ENCODE measurements around the gene FLVCR2. TPM values are rescaled to one million over a fixed set of nuclear protein-coding genes. Genes with fewer than 3 reads are reported as not detected.

The FLVCR2 gene
- total and polyA plus RNA-seq, 8 donors = 0.33 to 6.3 (median 2.4) TPM

DNA sequence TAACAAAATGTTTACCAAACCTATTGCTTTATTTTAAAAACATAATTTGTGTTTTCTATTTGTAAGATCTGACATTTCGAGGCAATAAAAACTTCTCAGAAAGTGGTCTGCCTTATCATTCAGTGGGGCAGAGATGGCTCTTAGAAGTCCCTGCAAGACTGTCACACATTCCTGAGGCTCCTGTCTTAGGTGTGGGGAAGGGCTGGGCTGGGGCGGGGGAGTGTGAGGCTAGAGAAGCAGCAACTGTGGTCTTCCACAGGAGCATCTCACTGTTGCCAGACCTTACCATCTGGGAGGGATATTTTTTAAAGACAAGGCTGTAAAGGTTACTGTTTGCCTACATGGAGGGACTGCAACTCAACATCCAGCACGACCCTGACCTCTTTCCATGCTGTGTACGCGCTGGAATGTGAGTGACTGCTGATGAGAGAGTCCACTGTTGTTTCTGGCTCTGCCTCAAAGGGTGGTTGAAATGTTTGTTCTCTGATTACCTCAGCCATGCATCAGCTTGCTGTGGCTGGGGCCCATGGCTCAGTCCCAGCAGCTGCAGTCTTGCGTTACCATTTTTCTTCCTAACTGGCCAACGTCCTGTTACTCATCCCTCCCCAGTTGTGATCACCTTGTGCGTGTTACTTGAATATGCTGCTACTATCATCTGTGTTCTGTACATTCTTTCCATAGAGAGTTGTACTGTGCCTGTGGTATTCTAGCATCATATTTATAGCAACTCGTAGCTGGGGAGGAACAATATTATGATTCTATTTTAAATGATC, 69.8 kb downstream of the FLVCR2 start:
- DNase-seq (peak; percentile 63 to 82 (median 74)), FAIRE-seq (no peak), ATAC-seq (peak; percentile 95 to 98 (median 96))
- intact Hi-C loops (cut with DNase I) = no loop called here
- Histone ChIP-seq H3K36me3 (peaks cover 0 to 14% (median 0%) of the 10 kb centered on the region in 3 donors), H3K4me1 (peaks cover 6 to 20% (median 18%) of the 10 kb centered on the region in 3 donors), H3K4me3 (no peak overlapping the region), H3K9me3 (no peaks in the 10 kb centered on the region), H3K27me3 (no peaks in the 10 kb centered on the region), H3K27ac (peak overlapping the region in 3 of 4 donors; percentile 9 to 38 (median 17))
- 33 to 34% methylated on average over 9 of the region's 9 CpGs for WGBS, 2 donors
- TF ChIP-seq, protein P1, sequence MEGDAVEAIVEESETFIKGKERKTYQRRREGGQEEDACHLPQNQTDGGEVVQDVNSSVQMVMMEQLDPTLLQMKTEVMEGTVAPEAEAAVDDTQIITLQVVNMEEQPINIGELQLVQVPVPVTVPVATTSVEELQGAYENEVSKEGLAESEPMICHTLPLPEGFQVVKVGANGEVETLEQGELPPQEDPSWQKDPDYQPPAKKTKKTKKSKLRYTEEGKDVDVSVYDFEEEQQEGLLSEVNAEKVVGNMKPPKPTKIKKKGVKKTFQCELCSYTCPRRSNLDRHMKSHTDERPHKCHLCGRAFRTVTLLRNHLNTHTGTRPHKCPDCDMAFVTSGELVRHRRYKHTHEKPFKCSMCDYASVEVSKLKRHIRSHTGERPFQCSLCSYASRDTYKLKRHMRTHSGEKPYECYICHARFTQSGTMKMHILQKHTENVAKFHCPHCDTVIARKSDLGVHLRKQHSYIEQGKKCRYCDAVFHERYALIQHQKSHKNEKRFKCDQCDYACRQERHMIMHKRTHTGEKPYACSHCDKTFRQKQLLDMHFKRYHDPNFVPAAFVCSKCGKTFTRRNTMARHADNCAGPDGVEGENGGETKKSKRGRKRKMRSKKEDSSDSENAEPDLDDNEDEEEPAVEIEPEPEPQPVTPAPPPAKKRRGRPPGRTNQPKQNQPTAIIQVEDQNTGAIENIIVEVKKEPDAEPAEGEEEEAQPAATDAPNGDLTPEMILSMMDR (IDR thresholded peaks at IDR 0.05) = no peak

DNA sequence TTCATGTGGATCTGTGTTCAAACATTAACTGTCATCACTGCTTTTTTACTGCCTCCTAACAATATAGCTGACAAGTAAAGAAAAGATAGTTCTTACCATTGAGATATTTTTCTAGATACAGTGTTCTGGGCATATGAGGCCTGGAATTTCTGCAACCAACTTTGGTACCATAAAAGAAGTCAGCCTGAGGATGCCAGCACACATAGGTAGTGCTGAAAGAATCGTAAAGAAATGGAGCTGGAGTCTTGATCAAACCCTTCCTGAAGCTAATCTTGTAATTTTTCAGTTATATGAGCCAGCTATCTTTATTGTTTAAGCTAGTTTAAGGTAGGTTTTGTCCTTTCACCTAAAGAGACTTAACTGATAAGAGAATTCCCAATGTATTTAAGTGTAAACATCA, 70.9 kb downstream of the FLVCR2 start:
- H3K4me3 ChIP-seq = no peak overlapping the region
- no peaks in the 10 kb centered on the region for H3K9me3 ChIP-seq
- ATAC-seq (no peak), DNase-seq (no peak), FAIRE-seq (no peak)
- TF ChIP-seq, protein P1 (IDR thresholded peaks at IDR 0.05) = no peak
- H3K36me3 ChIP-seq = peaks cover 0 to 14% (median 0%) of the 10 kb centered on the region in 3 donors
- intact Hi-C loops (cut with DNase I) = no loop called here
- WGBS, 2 donors = 98 to 100% methylated on average over 1 of the region's 1 CpG
- peaks cover 4 to 10% (median 10%) of the 10 kb centered on the region in 3 donors for H3K4me1 ChIP-seq
- H3K27me3 ChIP-seq = no peaks in the 10 kb centered on the region
- H3K27ac ChIP-seq = no peak overlapping the region

DNA sequence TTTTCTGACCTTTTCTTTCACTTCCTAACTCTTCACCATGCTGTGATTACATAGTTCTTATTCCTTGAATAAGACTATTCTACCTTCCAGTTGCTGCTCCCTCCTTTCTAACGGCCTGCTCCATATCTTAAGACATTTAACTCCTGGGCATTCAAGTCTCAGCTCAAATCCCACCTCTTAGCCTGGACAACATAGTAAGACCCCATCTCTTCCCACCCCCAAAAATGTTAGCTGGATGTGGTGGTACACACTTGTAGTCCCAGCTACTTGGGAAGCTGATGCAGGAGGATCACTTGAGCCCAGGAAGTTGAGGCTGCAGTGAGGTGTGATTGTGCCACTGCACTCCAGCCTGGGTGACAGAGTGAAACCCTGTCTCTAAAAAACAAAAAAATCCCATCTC, 71.4 kb downstream of the FLVCR2 start:
- FAIRE-seq (no peak), ATAC-seq (no peak)
- intact Hi-C loops (cut with DNase I) = loop anchor here in 2 of 3 donors (5.0 to 10.0 kb wide), 2 partner anchors 72 to 75 kb away; partner anchors contain the start of gene FLVCR2 (in 2 of the 2)

DNA sequence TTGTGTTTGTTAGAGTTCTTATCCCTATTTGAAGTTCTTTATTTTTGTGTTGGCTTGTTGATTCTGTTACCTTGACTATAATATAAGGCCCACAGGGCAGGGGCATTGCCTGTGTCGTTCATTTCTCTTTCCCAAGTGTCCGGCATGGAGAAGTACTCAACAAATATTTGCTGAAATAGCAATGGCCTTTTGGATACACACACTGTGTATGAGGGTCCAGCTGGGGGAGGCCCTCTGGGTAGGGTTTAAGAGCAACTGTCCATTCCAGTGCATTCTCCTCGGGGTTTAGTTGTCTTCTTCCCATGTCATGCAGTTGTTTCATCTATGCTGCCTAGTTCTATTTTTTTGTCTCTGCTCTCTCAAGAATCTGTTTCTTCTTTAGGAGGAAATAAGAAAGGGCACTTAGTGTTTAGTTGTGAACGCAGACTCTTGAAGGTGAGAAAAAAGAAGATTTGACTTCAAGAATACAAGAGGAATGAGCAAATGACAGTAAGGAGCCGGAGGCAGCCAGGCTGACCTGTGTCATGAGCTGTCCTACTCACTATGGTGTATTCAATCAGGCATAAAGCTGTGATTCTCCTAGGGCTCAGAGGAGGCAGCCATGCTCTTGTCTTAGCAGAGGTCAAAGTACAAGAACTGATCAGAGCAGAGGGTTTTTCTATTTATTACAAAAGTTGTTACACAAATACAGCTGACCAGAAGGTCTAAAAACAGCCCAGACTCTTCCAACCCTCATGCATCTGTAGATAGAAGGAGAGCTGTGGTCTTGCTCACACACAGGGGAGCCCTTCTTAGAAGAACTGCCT, 72.0 kb downstream of the FLVCR2 start:
- ATAC-seq (no peak), FAIRE-seq (no peak), DNase-seq (no peak)
- peaks cover 0 to 14% (median 0%) of the 10 kb centered on the region in 3 donors for H3K36me3 ChIP-seq
- TF ChIP-seq, protein P1 (IDR thresholded peaks at IDR 0.05) = no peak
- no peak overlapping the region for H3K4me3 ChIP-seq
- H3K27me3 ChIP-seq = no peaks in the 10 kb centered on the region
- no peaks in the 10 kb centered on the region for H3K9me3 ChIP-seq
- 92% methylated on average over 5 of the region's 5 CpGs for WGBS, 2 donors
- intact Hi-C loops (cut with DNase I) = loop anchor here in 2 of 3 donors (5.0 to 10.0 kb wide), 2 partner anchors 73 to 76 kb away; partner anchors contain the start of gene FLVCR2 (in 2 of the 2)
- no peak overlapping the region for H3K27ac ChIP-seq
- peaks cover 4 to 10% (median 10%) of the 10 kb centered on the region in 3 donors for H3K4me1 ChIP-seq

More for the DNA sequence above, 71.4 kb downstream of the FLVCR2 start:
- H3K4me1 ChIP-seq = peaks cover 4 to 10% (median 10%) of the 10 kb centered on the region in 3 donors
- TF ChIP-seq, protein P1 (IDR thresholded peaks at IDR 0.05) = no peak
- no peaks in the 10 kb centered on the region for H3K27me3 ChIP-seq
- H3K36me3 ChIP-seq = peaks cover 0 to 14% (median 0%) of the 10 kb centered on the region in 3 donors
- WGBS, 2 donors = 96 to 99% methylated on average over 1 of the region's 1 CpG
- DNase-seq = no peak
- H3K27ac ChIP-seq = no peak overlapping the region
- H3K4me3 ChIP-seq = no peak overlapping the region
- no peaks in the 10 kb centered on the region for H3K9me3 ChIP-seq
